GM06990 (cell line): Measurements from ENCODE around the gene SIRPA.
A peak's percentile ranks its signal among the peaks of the same experiment; 100 is the strongest.

Experiments
- DNase-seq: peaks from one replicate; pipeline ENCODE4 v3.0.0-alpha.2; 2011; ENCODE audit not compliant: insufficient read length; ENCODE audit errors: extremely low read depth
- H3K27me3 ChIP-seq: replicated peaks from 2 replicates; pipeline ENCODE4 v1.6.0; 2011; ENCODE audit warnings: low read length; ENCODE audit not compliant: control insufficient read depth, insufficient read depth
- H3K36me3 ChIP-seq: 2 replicates; pipeline ENCODE4 v1.5.1; 2011; ENCODE audit warnings: low read length; ENCODE audit not compliant: control insufficient read depth, insufficient read depth
- H3K4me3 ChIP-seq: replicated peaks from 2 replicates; pipeline ENCODE4 v1.5.1; 2011; ENCODE audit warnings: low read depth, mild to moderate bottlenecking, control low read depth, low read length
- CTCF ChIP-seq: IDR thresholded peaks from 2 replicates; pipeline ENCODE4 v1.5.1; 2011; ENCODE audit warnings: low read length, control low read depth, mild to moderate bottlenecking, inconsistent platforms; ENCODE audit not compliant: insufficient read depth, poor library complexity, severe bottlenecking

SIRPA gene

DNA sequence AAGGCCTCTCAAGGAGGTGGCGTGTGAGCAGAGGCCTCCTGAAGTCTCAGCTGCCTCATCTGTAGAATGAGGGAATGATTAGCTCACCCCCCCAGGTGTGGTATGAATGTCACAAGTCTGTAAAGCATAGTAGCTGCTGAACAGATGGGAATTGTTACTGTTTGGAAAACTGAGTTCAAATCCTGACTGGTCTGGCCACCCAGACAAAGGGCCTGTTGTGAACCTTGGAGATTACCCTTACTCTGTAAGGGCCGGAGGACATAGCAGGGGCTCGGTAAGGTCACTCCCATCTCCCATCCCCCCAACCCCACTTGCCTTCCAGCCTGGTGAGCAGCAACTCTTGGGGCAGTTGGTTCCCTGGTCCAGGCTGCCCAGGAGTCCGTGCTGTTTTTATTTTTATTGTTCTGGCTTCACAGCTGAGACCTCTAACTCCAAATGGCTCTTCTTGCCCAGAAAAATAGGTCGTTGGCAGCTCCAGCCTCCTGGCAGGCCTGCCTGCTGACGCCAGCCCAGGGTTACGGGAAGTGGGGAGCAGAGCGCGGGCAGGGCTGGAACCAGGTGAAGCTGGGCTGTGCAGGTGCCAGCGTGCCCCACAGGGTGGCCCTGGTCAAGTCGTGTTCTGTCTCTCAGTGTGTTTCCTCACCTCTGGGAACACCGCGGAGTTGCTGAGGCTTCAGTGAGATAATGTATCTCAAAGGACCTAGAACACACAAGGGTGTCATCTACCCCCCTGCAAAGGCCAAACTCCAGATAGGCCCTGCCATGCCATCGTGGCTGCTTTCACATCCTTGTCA lies 4.5 kb upstream of the SIRPA start:
- Histone ChIP-seq H3K4me3 (no peak overlapping the region), H3K27me3 (peaks cover 2% of the 10 kb centered on the region)
- no peak for TF ChIP-seq CTCF

GRCh38 chr20:1891263-1892118 lies 3.7 kb upstream of the SIRPA start:
- Histone ChIP-seq H3K36me3 (no peaks in the 10 kb centered on the region), H3K4me3 (no peak overlapping the region), H3K27me3 (peaks cover 2% of the 10 kb centered on the region)
- no peak for DNase-seq
- no peak for TF ChIP-seq CTCF

More for the DNA sequence above, 4.5 kb upstream of the SIRPA start:
- no peak for DNase-seq
- H3K36me3 ChIP-seq = no peaks in the 10 kb centered on the region

DNA sequence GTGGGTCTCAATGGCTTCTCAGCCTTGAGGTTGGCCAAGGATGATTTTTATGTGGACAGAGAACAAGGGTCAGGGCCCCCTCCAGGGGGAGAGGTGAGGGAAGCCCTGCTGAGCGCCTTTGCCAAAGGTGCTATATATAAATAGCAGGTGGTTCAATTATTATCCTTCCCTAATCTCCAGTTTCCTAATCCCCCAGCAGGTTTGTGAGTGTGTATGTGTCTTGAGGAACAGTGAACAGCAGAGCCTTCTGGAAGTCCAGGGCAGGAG lies 3.2 kb upstream of the SIRPA start:
- no peak overlapping the region for H3K4me3 ChIP-seq
- H3K36me3 ChIP-seq = no peaks in the 10 kb centered on the region
- no peak for DNase-seq
- TF ChIP-seq CTCF = no peak
- H3K27me3 ChIP-seq = peaks cover 2% of the 10 kb centered on the region

- Histone ChIP-seq H3K4me3 (peak overlapping the region; percentile 45), H3K36me3 (no peaks in the 10 kb centered on the region), H3K27me3 (peaks cover 2% of the 10 kb centered on the region)
- no peak for DNase-seq
- TF ChIP-seq CTCF = no peak
Observed at GRCh38 chr20:1893721-1894470, 1.3 kb upstream of the SIRPA start.

GRCh38 chr20:1894471-1894950 lies 696 bp upstream of the SIRPA start:
- H3K36me3 ChIP-seq = no peaks in the 10 kb centered on the region
- H3K4me3 ChIP-seq = peak overlapping the region; percentile 45
- TF ChIP-seq CTCF = no peak
- peaks cover 2% of the 10 kb centered on the region for H3K27me3 ChIP-seq
- DNase-seq = peak; percentile 59
